ENCODE data around the gene BICDL2.
A peak's percentile ranks its signal among the peaks of the same experiment; 100 is the strongest.
"Not testable (repeated sequence)": the region's sequence is repeated elsewhere in the genome, so short reads cannot be mapped to it uniquely, and the experiment has no call there.

The BICDL2 gene

GRCh38 chr16:3036726-3037315 lies at the start of gene BICDL2:
BICDL2 (minus strand) TSS chr16:3036944; CDS start chr16:3035496, 1,448 bp downstream.
- H3K4me3 ChIP-seq (ENCODE audit: low read depth, low read length) = no peak within 1 kb of the TSS
- no peak for DNase-seq (ENCODE audit: low read depth)

GRCh38 chr16:3085868-3086595 lies 49.3 kb upstream of the BICDL2 start:
- no peak for DNase-seq (ENCODE audit: low read depth)
- no peak overlapping the region for H3K4me3 ChIP-seq (ENCODE audit: low read depth, low read length)

DNA sequence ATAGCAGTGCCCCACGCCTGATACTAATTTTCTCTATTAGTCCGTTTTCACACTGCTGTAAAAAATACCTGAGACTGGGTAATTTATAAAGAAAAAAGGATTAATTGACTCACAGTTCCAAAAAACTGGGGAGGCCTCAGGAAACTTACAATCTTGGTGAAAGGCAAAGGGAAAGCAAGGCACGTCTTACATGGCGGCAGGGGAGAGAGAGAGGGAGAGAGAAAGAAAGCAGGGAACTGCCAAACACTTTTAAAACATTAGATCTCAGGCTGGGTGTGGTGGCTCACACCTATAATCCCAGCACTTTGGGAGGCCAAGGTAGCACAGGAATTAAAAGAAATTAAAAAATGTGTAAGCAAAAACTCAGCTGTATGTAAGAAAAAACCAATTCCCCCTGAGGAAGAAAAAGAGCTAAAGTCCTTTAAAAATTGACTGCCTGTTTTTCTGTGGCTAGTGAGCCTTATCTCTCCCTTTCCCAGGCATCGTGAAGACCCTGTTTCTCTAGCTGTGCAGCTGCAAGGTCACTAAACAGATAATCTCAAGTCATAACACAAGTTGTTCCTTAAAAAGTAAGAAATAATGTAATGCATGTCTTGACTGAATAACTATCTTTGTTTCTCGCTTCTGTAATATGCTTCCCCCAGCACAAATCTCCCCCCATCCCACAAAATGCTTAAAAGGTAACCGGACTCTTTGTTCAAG lies 48.4 kb upstream of the BICDL2 start:
- no peak overlapping the region for H3K4me3 ChIP-seq (ENCODE audit: low read depth, low read length)

DNA sequence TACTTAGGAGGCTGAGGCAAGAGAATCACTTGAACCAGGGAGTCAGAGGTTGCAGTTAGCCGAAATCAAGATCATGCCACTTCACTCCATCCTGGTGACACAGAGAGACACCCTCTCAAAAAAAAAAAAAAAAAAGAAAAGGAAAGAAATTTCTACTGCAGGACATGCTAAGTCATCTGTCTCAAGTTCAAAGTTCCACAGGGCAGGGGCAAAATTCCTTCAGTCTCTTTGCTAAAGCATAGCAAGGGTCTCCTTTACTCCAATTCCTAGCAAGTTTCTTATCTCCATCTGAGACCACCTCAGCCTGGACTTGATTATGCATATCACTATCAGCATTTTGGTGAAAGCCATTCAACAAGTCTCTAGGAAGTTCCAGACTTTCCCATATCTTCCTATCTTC lies 47.7 kb upstream of the BICDL2 start:
- H3K4me3 ChIP-seq (ENCODE audit: low read depth, low read length) = no peak overlapping the region
- no peak for DNase-seq (ENCODE audit: low read depth)

More for the DNA sequence above, 48.4 kb upstream of the BICDL2 start:
- no peak for DNase-seq (ENCODE audit: low read depth)

DNA sequence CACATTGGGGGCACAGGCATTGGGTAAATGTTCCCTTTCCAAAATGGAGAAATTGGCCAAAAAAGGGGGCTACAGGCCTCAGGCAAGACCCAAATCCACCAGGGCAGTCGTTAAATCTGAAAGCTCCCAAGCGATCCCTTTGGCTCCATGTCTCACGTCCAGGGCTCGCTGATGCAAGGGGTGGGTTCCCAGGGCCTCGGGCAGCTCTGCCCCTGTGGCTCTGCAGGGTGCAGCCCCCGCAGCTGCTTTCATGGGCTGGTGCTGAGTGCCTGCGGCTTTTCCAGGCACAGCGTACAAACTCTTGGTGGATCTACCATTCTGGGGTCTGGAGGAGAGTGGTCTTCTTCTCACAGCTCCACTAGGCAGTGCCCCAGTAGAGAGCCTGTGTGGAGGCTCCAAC lies 46.7 kb upstream of the BICDL2 start:
- DNase-seq (ENCODE audit: low read depth); H3K4me3 ChIP-seq (ENCODE audit: low read depth, low read length): not testable (repeated sequence)

DNA sequence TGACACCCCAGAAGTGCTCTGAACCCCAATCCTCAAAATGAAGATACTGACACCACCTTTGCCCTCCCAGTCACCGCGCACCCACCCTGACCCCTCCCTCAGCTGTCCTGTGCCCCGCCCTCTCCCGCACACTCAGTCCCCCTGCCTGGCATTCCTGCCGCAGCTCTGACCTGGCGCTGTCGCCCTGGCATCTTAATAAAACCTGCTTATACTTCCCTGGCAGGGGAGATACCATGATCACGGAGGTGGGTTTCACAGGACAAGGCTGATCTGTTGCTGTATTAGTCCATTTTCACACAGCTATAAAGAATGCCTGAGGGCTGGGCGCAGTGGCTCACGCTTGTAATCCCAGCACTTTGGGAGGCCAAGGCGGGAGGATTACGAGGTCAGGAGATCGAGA lies 45.2 kb upstream of the BICDL2 start:
- H3K4me3 ChIP-seq (ENCODE audit: low read depth, low read length); DNase-seq (ENCODE audit: low read depth): not testable (repeated sequence)

DNA sequence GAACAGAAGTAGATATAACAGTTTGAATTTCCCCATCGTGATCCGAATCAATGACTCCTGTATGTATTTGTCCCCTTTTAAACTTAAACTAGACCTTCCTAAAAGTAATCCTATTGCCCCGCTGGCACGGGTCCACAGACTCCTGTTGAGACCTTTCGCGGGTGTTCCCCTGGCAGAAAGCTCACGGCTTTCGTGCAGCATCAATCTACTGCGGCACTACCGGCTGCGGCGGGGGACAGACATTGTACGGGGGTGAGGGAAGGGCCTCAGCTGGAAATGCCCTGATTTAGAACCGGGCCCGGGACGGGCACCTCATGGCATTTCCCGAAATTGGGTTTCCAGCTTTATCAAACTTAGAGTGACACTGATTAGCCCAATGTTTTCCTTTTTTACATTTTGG lies 43.3 kb upstream of the BICDL2 start:
- DNase-seq (ENCODE audit: low read depth) = no peak
- no peak overlapping the region for H3K4me3 ChIP-seq (ENCODE audit: low read depth, low read length)

- no peak overlapping the region for H3K4me3 ChIP-seq (ENCODE audit: low read depth, low read length)
Measured at GRCh38 chr16:3076577-3076976, 39.8 kb upstream of the BICDL2 start.

DNA sequence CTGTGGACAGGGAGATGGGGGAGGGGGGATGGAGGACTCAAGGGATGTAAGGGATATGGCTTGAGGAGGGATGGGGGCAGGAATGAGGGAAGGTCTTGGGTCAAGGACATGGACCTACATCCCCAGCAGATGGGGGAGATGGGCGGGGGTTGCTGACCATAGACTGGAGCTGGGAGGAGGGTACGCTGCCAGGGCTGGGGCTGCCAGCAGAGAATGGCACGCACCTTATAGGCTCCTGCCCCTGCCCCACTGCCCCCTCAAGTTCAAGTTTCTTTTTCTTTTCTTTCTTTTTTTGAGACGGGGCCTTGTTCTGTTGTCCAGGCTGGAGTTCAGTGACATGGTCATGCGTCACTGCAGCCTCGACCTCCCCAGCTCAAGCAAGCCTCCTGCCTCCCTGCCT lies 39.2 kb upstream of the BICDL2 start:
- H3K4me3 ChIP-seq (ENCODE audit: low read depth, low read length); DNase-seq (ENCODE audit: low read depth): not testable (repeated sequence)

More at GRCh38 chr16:3076577-3076976, 39.8 kb upstream of the BICDL2 start:
- no peak for DNase-seq (ENCODE audit: low read depth)

GRCh38 chr16:3075523-3075915 lies 38.8 kb upstream of the BICDL2 start:
- H3K4me3 ChIP-seq (ENCODE audit: low read depth, low read length) = no peak overlapping the region
- DNase-seq (ENCODE audit: low read depth) = no peak

DNA sequence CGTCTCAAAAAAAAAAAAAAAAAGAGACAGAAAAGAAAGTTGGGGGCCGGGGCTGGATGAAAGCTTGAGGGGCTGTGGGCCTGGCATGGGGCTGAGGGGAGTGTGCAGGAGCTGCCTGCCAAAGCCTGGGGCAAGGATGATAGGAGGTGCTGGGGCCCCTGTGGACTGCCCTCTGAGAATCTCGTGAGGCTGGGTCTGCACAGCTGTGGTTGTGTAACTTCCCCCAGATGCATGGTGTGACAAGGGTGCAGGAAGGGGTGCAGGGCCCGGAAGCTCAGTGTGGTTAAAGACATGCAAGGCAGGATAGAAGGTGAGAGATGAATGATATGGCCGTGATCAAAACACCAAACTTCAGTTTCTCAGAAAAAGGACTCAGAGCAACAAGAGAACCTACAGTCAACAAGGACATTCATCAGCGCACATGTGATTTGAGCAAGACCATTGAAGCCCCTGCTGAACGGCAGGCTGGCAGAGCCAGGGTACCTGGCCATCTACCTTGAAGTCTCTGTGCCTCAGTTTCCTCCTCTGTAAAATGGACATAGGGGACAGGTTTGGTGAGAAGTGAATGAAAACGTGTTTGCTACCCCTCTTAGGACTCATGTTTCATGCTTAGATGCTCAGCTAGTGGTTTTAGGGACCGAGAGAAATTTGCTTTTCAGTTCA lies 38.2 kb upstream of the BICDL2 start:
- DNase-seq (ENCODE audit: low read depth) = no peak
- no peak overlapping the region for H3K4me3 ChIP-seq (ENCODE audit: low read depth, low read length)

- no peak for DNase-seq (ENCODE audit: low read depth)
- H3K4me3 ChIP-seq (ENCODE audit: low read depth, low read length) = no peak overlapping the region
Measured at GRCh38 chr16:3073448-3073847, 36.7 kb upstream of the BICDL2 start.

- not testable (repeated sequence) for H3K4me3 ChIP-seq (ENCODE audit: low read depth, low read length); DNase-seq (ENCODE audit: low read depth)
Measured at GRCh38 chr16:3072576-3073263, 36.0 kb upstream of the BICDL2 start.

DNA sequence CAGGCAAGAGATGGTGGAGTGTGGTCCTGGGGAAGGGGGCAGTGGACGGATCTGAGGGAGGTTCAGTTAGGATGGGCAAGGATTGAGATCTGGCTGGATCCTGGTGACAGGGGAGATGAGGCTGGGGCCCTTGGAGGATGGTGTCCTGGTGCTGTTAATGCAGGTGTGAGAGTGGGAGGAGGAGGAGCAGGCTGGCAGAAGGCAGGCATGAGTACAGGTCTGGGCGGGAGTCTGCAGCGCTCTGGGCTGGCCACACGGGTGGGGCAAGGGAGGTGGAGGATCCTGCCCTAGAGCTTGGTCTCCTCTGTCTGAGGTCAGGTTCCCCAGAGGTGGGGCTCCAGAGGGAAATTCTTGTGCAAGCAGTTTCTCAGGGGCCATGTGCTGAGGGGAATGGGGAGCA lies 35.4 kb upstream of the BICDL2 start:
- not testable (repeated sequence) for H3K4me3 ChIP-seq (ENCODE audit: low read depth, low read length); DNase-seq (ENCODE audit: low read depth)

DNA sequence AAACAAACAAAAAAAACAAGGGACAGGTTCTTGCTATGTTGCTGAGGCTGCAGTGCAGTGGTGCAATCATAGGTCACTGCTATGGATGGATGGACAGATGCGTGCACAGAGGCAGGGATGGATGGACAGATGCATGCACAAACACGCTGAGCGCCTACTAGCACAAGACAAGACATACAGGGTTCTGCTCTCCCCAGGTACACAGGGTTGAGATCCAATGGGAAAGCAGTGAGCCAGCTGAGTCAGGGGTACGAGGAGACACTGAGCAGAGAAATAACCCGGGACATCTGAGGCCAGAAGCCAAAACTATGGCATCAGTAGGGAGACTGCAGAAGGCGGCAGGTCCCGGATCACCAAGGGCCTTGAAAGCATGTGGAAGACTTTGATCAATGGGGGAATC lies 34.9 kb upstream of the BICDL2 start:
- DNase-seq (ENCODE audit: low read depth) = no peak
- no peak overlapping the region for H3K4me3 ChIP-seq (ENCODE audit: low read depth, low read length)

GRCh38 chr16:3070608-3071111 lies 33.9 kb upstream of the BICDL2 start:
- H3K4me3 ChIP-seq (ENCODE audit: low read depth, low read length) = no peak overlapping the region
- no peak for DNase-seq (ENCODE audit: low read depth)

DNA sequence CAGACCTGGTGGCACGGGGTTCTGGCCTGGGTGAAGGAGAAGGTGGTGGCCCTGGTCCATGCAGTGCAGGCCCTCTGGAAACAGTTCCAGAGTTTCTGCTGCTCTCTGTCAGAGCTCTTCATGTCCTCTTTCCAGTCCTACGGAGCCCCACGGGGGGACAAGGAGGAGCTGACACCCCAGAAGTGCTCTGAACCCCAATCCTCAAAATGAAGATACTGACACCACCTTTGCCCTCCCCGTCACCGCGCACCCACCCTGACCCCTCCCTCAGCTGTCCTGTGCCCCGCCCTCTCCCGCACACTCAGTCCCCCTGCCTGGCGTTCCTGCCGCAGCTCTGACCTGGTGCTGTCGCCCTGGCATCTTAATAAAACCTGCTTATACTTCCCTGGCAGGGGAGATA lies 32.4 kb upstream of the BICDL2 start:
- H3K4me3 ChIP-seq (ENCODE audit: low read depth, low read length); DNase-seq (ENCODE audit: low read depth): not testable (repeated sequence)

GRCh38 chr16:3068487-3068886 lies 31.7 kb upstream of the BICDL2 start:
- DNase-seq (ENCODE audit: low read depth) = no peak
- H3K4me3 ChIP-seq (ENCODE audit: low read depth, low read length) = no peak overlapping the region

- DNase-seq (ENCODE audit: low read depth) = no peak
- peak overlapping the region; percentile 38 for H3K4me3 ChIP-seq (ENCODE audit: low read depth, low read length)
Measured at GRCh38 chr16:3066440-3066748, 29.6 kb upstream of the BICDL2 start.
